Measurements from ENCODE around the gene SHOX.

Gene SHOX

DNA sequence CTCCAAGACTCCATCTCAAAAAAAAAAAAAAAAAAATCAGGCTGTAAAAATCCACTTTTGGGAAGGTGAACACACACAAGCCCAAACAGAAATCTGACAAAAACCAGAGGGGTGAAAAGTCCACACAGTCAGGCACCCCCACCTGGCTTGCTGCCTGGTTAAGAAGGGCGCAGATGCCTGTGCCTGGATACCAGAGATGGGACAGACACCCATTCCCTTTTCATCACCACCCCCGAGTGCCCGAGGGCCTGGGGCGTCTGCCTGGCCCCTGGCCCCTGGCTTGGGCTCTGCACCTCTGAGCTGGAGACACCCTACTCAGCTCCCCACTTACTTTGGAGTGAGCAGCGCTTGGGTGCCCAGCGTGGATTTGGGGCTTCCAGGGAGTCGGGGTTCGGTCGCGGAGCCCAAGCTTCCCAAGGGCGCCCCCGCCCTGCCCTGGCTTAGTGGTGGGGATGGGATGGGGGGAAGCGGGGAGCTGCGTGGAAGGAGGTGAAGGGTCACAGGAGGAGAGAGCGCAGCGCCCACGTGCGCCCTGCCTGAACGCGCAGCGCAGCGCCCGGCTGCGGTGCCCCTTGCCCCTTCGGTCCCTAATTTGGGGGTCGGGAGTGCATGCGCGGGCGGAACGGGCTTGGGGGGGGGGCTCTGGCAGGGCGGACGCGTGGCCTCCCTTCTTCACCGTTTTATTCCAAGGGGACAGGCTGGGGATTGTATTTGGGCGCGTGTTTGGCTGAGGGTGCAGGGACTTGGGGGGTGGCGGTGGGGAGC lies 11.3 kb downstream of the SHOX start:
- Histone ChIP-seq H3K9me3 (ENCODE audit: insufficient read depth, low read length) (0 out of 2 replicates have a peak, but pooled peaks cover 5% of the 10 kb centered on the region), H3K79me2 (ENCODE audit: low read length) (no peaks in the 10 kb centered on the region), H3K4me2 (ENCODE audit: low read length) (no peak overlapping the region), H3K36me3 (replicated peaks; ENCODE audit: low read depth, low read length) (no peaks in the 10 kb centered on the region), H3K27me3 (ENCODE audit: low read depth, low read length) (no peaks in the 10 kb centered on the region), H4K20me1 (ENCODE audit: insufficient read depth, low read length) (no peaks in the 10 kb centered on the region), H3K27ac (ENCODE audit: low read length) (no peak overlapping the region), H3K9ac (ENCODE audit: low read length) (no peak overlapping the region), H2AFZ (ENCODE audit: low read depth, low read length) (no peak overlapping the region), H3K4me1 (ENCODE audit: low read length) (no peaks in the 10 kb centered on the region), H3K4me3 (ENCODE audit: low read length) (no peak overlapping the region)
- no peak for TF ChIP-seq EZH2phosphoT487 (IDR thresholded peaks at IDR 0.05; ENCODE audit: low read depth)
- TF ChIP-seq, protein P1, sequence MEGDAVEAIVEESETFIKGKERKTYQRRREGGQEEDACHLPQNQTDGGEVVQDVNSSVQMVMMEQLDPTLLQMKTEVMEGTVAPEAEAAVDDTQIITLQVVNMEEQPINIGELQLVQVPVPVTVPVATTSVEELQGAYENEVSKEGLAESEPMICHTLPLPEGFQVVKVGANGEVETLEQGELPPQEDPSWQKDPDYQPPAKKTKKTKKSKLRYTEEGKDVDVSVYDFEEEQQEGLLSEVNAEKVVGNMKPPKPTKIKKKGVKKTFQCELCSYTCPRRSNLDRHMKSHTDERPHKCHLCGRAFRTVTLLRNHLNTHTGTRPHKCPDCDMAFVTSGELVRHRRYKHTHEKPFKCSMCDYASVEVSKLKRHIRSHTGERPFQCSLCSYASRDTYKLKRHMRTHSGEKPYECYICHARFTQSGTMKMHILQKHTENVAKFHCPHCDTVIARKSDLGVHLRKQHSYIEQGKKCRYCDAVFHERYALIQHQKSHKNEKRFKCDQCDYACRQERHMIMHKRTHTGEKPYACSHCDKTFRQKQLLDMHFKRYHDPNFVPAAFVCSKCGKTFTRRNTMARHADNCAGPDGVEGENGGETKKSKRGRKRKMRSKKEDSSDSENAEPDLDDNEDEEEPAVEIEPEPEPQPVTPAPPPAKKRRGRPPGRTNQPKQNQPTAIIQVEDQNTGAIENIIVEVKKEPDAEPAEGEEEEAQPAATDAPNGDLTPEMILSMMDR (IDR thresholded peaks at IDR 0.05; ENCODE audit: low read depth, low read length), result no peak

DNA sequence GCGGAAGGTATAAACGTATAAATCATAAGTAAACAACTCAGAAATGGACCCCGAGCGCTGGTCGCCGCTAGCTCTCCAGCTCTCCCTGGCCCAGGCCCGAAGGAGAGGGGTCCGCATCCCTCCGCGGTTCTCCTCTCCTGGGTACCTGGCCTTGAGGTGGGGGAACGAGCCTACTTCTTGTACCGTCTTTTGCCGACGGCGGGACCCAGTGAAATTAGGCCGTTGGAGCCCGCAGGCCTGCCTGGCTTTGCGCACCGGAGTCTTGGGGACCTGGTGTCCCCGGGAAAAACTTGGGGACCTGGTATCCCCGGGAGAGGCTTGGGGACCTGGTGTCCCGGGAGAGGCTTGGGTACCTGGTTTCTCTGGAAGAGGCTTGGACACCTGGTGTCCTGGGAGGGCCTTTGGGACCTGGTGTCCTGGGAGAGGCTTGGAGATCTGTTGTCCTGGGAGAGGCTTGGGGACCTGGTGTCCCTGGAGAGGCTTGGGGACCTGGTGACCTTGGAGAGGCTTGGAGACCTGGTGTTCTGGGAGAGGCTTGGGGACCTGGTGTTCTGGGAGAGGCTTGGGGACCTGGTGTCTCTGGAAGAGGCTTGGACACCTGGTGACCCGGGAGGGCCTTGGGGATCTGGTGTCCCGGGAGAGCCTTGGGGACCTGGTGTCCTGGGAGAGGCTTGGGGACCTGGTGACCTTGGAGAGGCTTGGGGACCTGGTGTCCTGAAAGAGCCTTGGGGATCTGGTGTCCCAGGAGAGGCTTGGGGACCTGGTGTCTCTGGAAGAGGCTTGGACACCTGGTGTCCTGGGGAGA lies 12.0 kb downstream of the SHOX start:
- Histone ChIP-seq H3K4me1 (ENCODE audit: low read length) (no peaks in the 10 kb centered on the region), H3K9me3 (ENCODE audit: insufficient read depth, low read length) (0 out of 2 replicates have a peak, but pooled peaks cover 5% of the 10 kb centered on the region), H3K36me3 (replicated peaks; ENCODE audit: low read depth, low read length) (no peaks in the 10 kb centered on the region), H3K9ac (ENCODE audit: low read length) (no peak overlapping the region), H3K4me3 (ENCODE audit: low read length) (no peak overlapping the region), H3K79me2 (ENCODE audit: low read length) (no peaks in the 10 kb centered on the region), H3K27ac (ENCODE audit: low read length) (no peak overlapping the region), H4K20me1 (ENCODE audit: insufficient read depth, low read length) (no peaks in the 10 kb centered on the region), H2AFZ (ENCODE audit: low read depth, low read length) (no peak overlapping the region), H3K4me2 (ENCODE audit: low read length) (no peak overlapping the region), H3K27me3 (ENCODE audit: low read depth, low read length) (no peaks in the 10 kb centered on the region)
- TF ChIP-seq, protein P1 (IDR thresholded peaks at IDR 0.05; ENCODE audit: low read depth, low read length), result no peak
- no peak for TF ChIP-seq EZH2phosphoT487 (IDR thresholded peaks at IDR 0.05; ENCODE audit: low read depth)

DNA sequence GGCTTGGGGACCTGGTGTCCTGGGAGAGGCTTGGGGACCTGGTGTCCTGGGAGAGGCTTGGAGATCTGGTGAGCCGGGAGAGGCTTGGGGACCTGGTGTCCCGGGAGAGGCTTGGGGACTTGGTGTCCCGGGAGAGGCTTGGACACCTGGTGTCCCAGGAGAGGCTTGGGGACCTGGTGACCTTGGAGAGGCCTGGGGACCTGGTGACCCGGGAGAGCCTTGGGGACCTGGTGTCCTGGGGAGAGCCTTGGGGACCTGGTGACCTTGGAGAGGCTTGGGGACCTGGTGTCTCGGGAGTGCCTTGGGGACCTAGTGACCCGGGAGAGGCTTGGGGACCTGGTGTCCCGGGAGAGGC lies 12.6 kb downstream of the SHOX start:
- H3K36me3 ChIP-seq (replicated peaks; ENCODE audit: low read depth, low read length), result no peaks in the 10 kb centered on the region
- TF ChIP-seq EZH2phosphoT487 (IDR thresholded peaks at IDR 0.05; ENCODE audit: low read depth), result no peak
- TF ChIP-seq, protein P1 (IDR thresholded peaks at IDR 0.05; ENCODE audit: low read depth, low read length), result no peak
- no peak overlapping the region for H2AFZ ChIP-seq (ENCODE audit: low read depth, low read length)
- H4K20me1 ChIP-seq (ENCODE audit: insufficient read depth, low read length), result no peaks in the 10 kb centered on the region
- no peak overlapping the region for H3K9ac ChIP-seq (ENCODE audit: low read length)
- H3K9me3 ChIP-seq (ENCODE audit: insufficient read depth, low read length), result 0 out of 2 replicates have a peak, but pooled peaks cover 5% of the 10 kb centered on the region
- H3K27ac ChIP-seq (ENCODE audit: low read length), result no peak overlapping the region
- no peaks in the 10 kb centered on the region for H3K27me3 ChIP-seq (ENCODE audit: low read depth, low read length)
- H3K79me2 ChIP-seq (ENCODE audit: low read length), result no peaks in the 10 kb centered on the region
- no peaks in the 10 kb centered on the region for H3K4me1 ChIP-seq (ENCODE audit: low read length)
- H3K4me2 ChIP-seq (ENCODE audit: low read length), result no peak overlapping the region
- no peak overlapping the region for H3K4me3 ChIP-seq (ENCODE audit: low read length)

DNA sequence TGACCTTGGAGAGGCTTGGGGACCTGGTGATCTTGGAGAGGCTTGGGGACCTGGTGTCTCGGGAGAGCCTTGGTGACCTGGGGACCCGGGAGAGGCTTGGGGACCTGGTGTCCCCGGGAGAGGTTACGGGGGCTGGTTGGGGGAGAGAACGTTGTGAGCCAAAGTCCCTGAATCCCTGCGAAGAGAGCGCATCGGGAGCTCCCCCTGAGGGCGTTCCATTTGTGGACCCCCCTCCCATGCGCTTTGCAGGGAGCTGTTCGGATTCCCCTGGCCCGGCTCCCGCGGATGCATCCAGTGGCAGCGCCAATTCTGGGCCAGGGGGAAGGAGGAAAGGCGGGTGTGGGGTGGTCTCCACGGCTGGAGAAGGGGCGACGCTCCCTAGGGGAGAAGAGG lies 13.3 kb downstream of the SHOX start:
- Histone ChIP-seq H3K4me2 (ENCODE audit: low read length) (no peak overlapping the region), H3K79me2 (ENCODE audit: low read length) (no peaks in the 10 kb centered on the region), H3K27me3 (ENCODE audit: low read depth, low read length) (no peaks in the 10 kb centered on the region), H3K9me3 (ENCODE audit: insufficient read depth, low read length) (0 out of 2 replicates have a peak, but pooled peaks cover 5% of the 10 kb centered on the region), H2AFZ (ENCODE audit: low read depth, low read length) (no peak overlapping the region), H3K4me1 (ENCODE audit: low read length) (no peaks in the 10 kb centered on the region), H3K27ac (ENCODE audit: low read length) (no peak overlapping the region), H3K9ac (ENCODE audit: low read length) (no peak overlapping the region), H3K4me3 (ENCODE audit: low read length) (no peak overlapping the region), H3K36me3 (replicated peaks; ENCODE audit: low read depth, low read length) (no peaks in the 10 kb centered on the region), H4K20me1 (ENCODE audit: insufficient read depth, low read length) (no peaks in the 10 kb centered on the region)
- TF ChIP-seq, protein P1 (IDR thresholded peaks at IDR 0.05; ENCODE audit: low read depth, low read length), result no peak
- TF ChIP-seq EZH2phosphoT487 (IDR thresholded peaks at IDR 0.05; ENCODE audit: low read depth), result no peak

Measured in OCI-LY3 (cell line).